OCI-LY7 (cell line): ENCODE results near the gene KRT31.

Experiments
- CTCF ChIP-seq: fragments of 200-600 bp; sonication (generic); conservative IDR thresholded peaks from 2 replicates; pipeline ENCODE4 v1.5.1; 2014; ENCODE audit warnings: mild to moderate bottlenecking, antibody characterized with exemption, low read length, moderate library complexity, mixed read lengths
- EZH2phosphoT487 ChIP-seq: fragments of 200-600 bp; sonication (generic); IDR thresholded peaks from 2 replicates; pipeline ENCODE4 v1.6.1; 2018; ENCODE audit warnings: low read depth, borderline replicate concordance, mild to moderate bottlenecking, mixed run types, antibody characterized with exemption, low read length, moderate library complexity, mixed read lengths

- TF ChIP-seq CTCF (no peak), EZH2phosphoT487 (no peak)
These were observed 40.4 kb upstream of the KRT31 start for GRCh38 chr17:41437769-41438168.
